Uterus (tissue), 4 donors: Measurements from ENCODE around the gene OGA. TPM values are rescaled to one million over a fixed set of nuclear protein-coding genes. Genes with fewer than 3 reads are reported as not detected.
A peak's percentile ranks its signal among the peaks of the same experiment; 100 is the strongest.

Experiments used
- DNase-seq, 2 donors: peaks; one replicate each; pipeline ENCODE4 v3.0.0-alpha.2; 2019 to 2020
- H3K27ac ChIP-seq, 2 donors: fragments of 200-600 bp; sonication (generic); 1 replicate in 1 of 2; 2 replicates in 1 of 2; pipeline ENCODE4 v1.5.1; 2016 to 2018
- H3K27me3 ChIP-seq, 2 donors: fragments of 200-600 bp; sonication (generic); one replicate each; pipeline ENCODE4 v1.5.1; 2018 to 2019; ENCODE audit warnings: control low read depth in 1 of 2
- H3K36me3 ChIP-seq, 2 donors: fragments of 200-600 bp; sonication (generic); one replicate each; pipeline ENCODE4 v1.5.1; 2019; ENCODE audit warnings: control low read depth in 1 of 2
- H3K4me1 ChIP-seq, 2 donors: fragments of 200-600 bp; sonication (generic); one replicate each; pipeline ENCODE4 v1.5.1; 2018 to 2019; ENCODE audit warnings: control low read depth in 1 of 2
- H3K4me3 ChIP-seq, 2 donors: fragments of 200-600 bp; sonication (generic); 1 replicate in 1 of 2; 2 replicates in 1 of 2; pipeline ENCODE4 v1.5.1; 2018 to 2019; ENCODE audit warnings: mild to moderate bottlenecking in 1 of 2
- H3K9me3 ChIP-seq, 2 donors: fragments of 200-600 bp; sonication (generic); one replicate each; pipeline ENCODE4 v1.5.1; 2019; ENCODE audit warnings: control low read depth in 1 of 2
- CTCF ChIP-seq, 4 experiments: fragments of 200-600 bp in 2 of 4; fragments of 450-650 bp in 2 of 4; sonication (generic) in 2 of 4; IDR thresholded peaks; one replicate each; pipeline ENCODE4 v1.5.1; 2016 to 2019; ENCODE audit warnings: antibody characterized with exemption in 4 of 4, mild to moderate bottlenecking in 2 of 4, moderate library complexity in 1 of 4
- POLR2A ChIP-seq, 2 donors: fragments of 450-650 bp; IDR thresholded peaks; one replicate each; pipeline ENCODE4 v1.6.1; 2016; ENCODE audit warnings: antibody characterized with exemption in 2 of 2, mild to moderate bottlenecking in 1 of 2, moderate library complexity in 1 of 2
- intact Hi-C: fragments of 100-400 bp; cut with DNase I; formaldehyde crosslinking; loops from one replicate; pipeline ENCODE4 v1.15.1; 2023; ENCODE audit warnings: low total_unique reads
- total RNA-seq, 4 donors: library from RNA; depleted of rRNA in 3 of 4; stranded (reverse); fragments of >200 nt in 3 of 4; gene quantifications; one replicate each; pipeline versions ENCODE4 v1.1.0 to v1.2.4, GENCODE V29; 2014 to 2023
- donor health status: DM: yes; HTN: yes; CAD: no.

The OGA gene
- total RNA-seq, 4 donors from 2014 or later = 63.5 to 181 (median 156) TPM

GRCh38 chr10:101779544-101780186, 38.6 kb downstream of the OGA start:
- no peaks in the 10 kb centered on the region for H3K36me3 ChIP-seq
- H3K27me3 ChIP-seq = peaks cover 9 to 18% of the 10 kb centered on the region in 2 donors
- no peak overlapping the region for H3K27ac ChIP-seq
- DNase-seq = peak; percentile 66 to 74
- no peaks in the 10 kb centered on the region for H3K9me3 ChIP-seq
- TF ChIP-seq CTCF (IDR thresholded peaks at IDR 0.05) (peak; percentile 68 to 82 (median 78)), POLR2A (IDR thresholded peaks at IDR 0.05) (no peak)
- intact Hi-C loops = loop anchor here (10.0 kb wide), 1 partner anchor 175 kb away; no protein-coding TSS in a partner anchor
- H3K4me3 ChIP-seq = peak overlapping the region; percentile 17 to 25
- H3K4me1 ChIP-seq = peaks cover 0 to 33% of the 10 kb centered on the region in 2 donors

GRCh38 chr10:101778781-101779543, 39.3 kb downstream of the OGA start:
- peak overlapping the region; percentile 17 to 25 for H3K4me3 ChIP-seq
- intact Hi-C loops = loop anchor here (10.0 kb wide), 1 partner anchor 174 kb away; no protein-coding TSS in a partner anchor
- peaks cover 16 to 20% of the 10 kb centered on the region in 2 donors for H3K27me3 ChIP-seq

GRCh38 chr10:101778151-101778780, 40.0 kb downstream of the OGA start:
- TF ChIP-seq POLR2A (IDR thresholded peaks at IDR 0.05) = no peak
- TF ChIP-seq CTCF (IDR thresholded peaks at IDR 0.05) = no peak
- Histone ChIP-seq H3K4me1 (peaks cover 0 to 33% of the 10 kb centered on the region in 2 donors), H3K27ac (no peak overlapping the region), H3K27me3 (peaks cover 20 to 23% of the 10 kb centered on the region in 2 donors), H3K36me3 (no peaks in the 10 kb centered on the region), H3K9me3 (no peaks in the 10 kb centered on the region), H3K4me3 (no peak overlapping the region)
- intact Hi-C loops = loop anchor here (10.0 kb wide), 1 partner anchor 173 kb away; no protein-coding TSS in a partner anchor
- no peak for DNase-seq

More at GRCh38 chr10:101778781-101779543, 39.3 kb downstream of the OGA start:
- no peak overlapping the region for H3K27ac ChIP-seq
- DNase-seq = no peak
- TF ChIP-seq CTCF (IDR thresholded peaks at IDR 0.05) = no peak
- TF ChIP-seq POLR2A (IDR thresholded peaks at IDR 0.05) = no peak
- H3K4me1 ChIP-seq = peaks cover 0 to 33% of the 10 kb centered on the region in 2 donors
- no peaks in the 10 kb centered on the region for H3K9me3 ChIP-seq
- no peaks in the 10 kb centered on the region for H3K36me3 ChIP-seq

- no peak overlapping the region for H3K27ac ChIP-seq
- no peaks in the 10 kb centered on the region for H3K36me3 ChIP-seq
- H3K27me3 ChIP-seq = peaks cover 22 to 29% of the 10 kb centered on the region in 2 donors
- TF ChIP-seq CTCF (IDR thresholded peaks at IDR 0.05) (no peak), POLR2A (IDR thresholded peaks at IDR 0.05) (no peak)
- no peak for DNase-seq
- intact Hi-C loops = loop anchor here (10.0 kb wide), 1 partner anchor 173 kb away; no protein-coding TSS in a partner anchor
- H3K9me3 ChIP-seq = no peaks in the 10 kb centered on the region
- H3K4me1 ChIP-seq = peaks cover 0 to 33% of the 10 kb centered on the region in 2 donors
- H3K4me3 ChIP-seq = no peak overlapping the region
Measured at GRCh38 chr10:101777619-101778145, 40.6 kb downstream of the OGA start.
